Mammary epithelial cell (primary cell): ENCODE results near the gene RTN4IP1.

Experiments used
- EZH2 ChIP-seq: IDR thresholded peaks from 2 replicates; pipeline ENCODE4 v1.6.1; 2012; ENCODE audit warnings: low read length, inconsistent platforms, borderline replicate concordance
- TF ChIP-seq, protein P1 (sequence below), 2 donors: IDR thresholded peaks in 1 of 2; conservative IDR thresholded peaks in 1 of 2; 2 replicates each; pipeline ENCODE4 v1.5.1; 2011 to 2012; ENCODE audit warnings: inconsistent platforms in 2 of 2, low read length in 2 of 2, mild to moderate bottlenecking in 2 of 2, control low read depth in 1 of 2, low read depth in 1 of 2; ENCODE audit not compliant: insufficient read depth in 1 of 2; ENCODE audit errors: extremely low read depth in 1 of 2

DNA sequence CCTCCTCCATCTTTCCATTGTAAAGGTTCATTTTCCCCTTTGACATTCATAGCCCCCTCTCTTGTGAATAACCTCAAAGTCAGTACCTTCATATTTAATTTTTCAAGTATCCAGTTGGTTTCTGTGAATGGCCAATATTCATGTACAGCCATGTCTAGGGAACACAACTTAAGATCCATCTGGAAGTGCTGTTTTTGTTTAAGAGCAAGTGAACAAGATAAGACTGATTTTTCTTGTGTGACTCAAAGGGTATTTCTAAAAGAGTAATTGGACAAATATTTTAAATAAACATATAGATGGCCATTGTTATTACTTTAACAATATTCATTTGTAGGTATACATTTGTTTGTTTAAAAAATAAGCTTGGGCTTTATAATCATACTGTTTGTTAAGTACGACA is 92.9 kb downstream of the RTN4IP1 start:
- TF ChIP-seq, protein P1, sequence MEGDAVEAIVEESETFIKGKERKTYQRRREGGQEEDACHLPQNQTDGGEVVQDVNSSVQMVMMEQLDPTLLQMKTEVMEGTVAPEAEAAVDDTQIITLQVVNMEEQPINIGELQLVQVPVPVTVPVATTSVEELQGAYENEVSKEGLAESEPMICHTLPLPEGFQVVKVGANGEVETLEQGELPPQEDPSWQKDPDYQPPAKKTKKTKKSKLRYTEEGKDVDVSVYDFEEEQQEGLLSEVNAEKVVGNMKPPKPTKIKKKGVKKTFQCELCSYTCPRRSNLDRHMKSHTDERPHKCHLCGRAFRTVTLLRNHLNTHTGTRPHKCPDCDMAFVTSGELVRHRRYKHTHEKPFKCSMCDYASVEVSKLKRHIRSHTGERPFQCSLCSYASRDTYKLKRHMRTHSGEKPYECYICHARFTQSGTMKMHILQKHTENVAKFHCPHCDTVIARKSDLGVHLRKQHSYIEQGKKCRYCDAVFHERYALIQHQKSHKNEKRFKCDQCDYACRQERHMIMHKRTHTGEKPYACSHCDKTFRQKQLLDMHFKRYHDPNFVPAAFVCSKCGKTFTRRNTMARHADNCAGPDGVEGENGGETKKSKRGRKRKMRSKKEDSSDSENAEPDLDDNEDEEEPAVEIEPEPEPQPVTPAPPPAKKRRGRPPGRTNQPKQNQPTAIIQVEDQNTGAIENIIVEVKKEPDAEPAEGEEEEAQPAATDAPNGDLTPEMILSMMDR (conservative IDR thresholded peaks at IDR 0.05 in 1 of 2, IDR thresholded peaks at IDR 0.05 in 1 of 2; ENCODE audit: extremely low read depth in 1 of 2, insufficient read depth in 1 of 2, low read depth in 1 of 2, low read length in 2 of 2): no peak
- TF ChIP-seq EZH2: no peak
